ENCODE results near the gene RABGAP1L. TPM values are rescaled to one million over a fixed set of nuclear protein-coding genes. Genes with fewer than 3 reads are reported as not detected.

The RABGAP1L gene
- polyA plus RNA-seq, 3 donors, result 35.2 to 75.3 (median 63.3) TPM

GRCh38 chr1:175034775-175035174 is 875.5 kb downstream of the RABGAP1L start:
- Histone ChIP-seq H3K27ac (ENCODE audit: low read depth in 1 of 2, low read length in 2 of 2) (no peak overlapping the region), H3K9me3 (replicated peaks in 1 of 2; ENCODE audit: control insufficient read depth in 1 of 2, insufficient read depth in 1 of 2, low read length in 2 of 2) (no peaks in the 10 kb centered on the region), H3K36me3 (replicated peaks in 1 of 2; ENCODE audit: control insufficient read depth in 1 of 2, insufficient read depth in 2 of 2, low read length in 2 of 2) (no peaks in the 10 kb centered on the region), H4K20me1 (ENCODE audit: insufficient read depth, low read length) (no peaks in the 10 kb centered on the region), H3K4me2 (replicated peaks; ENCODE audit: extremely low read depth, low read length, poor library complexity, severe bottlenecking) (no peak overlapping the region), H3K27me3 (ENCODE audit: control insufficient read depth in 2 of 2, insufficient read depth in 2 of 2, low read length in 2 of 2) (no peaks in the 10 kb centered on the region), H3K9ac (ENCODE audit: insufficient read depth, low read length, poor library complexity, severe bottlenecking) (no peak overlapping the region), H2AFZ (ENCODE audit: insufficient read depth, low read depth, low read length, poor library complexity, severe bottlenecking) (no peak overlapping the region), H3K79me2 (ENCODE audit: insufficient read depth, low read length) (no peaks in the 10 kb centered on the region), H3K4me1 (ENCODE audit: control insufficient read depth in 1 of 2, insufficient read depth in 2 of 2, low read length in 2 of 2) (peaks cover 0 to 10% of the 10 kb centered on the region in 2 donors), H3K4me3 (replicated peaks in 1 of 3; ENCODE audit: low read depth in 2 of 3, low read length in 3 of 3) (no peak overlapping the region)
- no peak overlapping the region for H3K4me3 Mint-ChIP-seq
- no peak overlapping the region for H3K27ac Mint-ChIP-seq
- intact Hi-C loops (cut with micrococcal nuclease), result loop anchor here (5.0 to 10.0 kb wide), 5 partner anchors 88 to 290 kb away; no protein-coding TSS in a partner anchor
- H3K27me3 Mint-ChIP-seq (ENCODE audit: low read depth in 3 of 3), result peaks cover 0 to 3% (median 1%) of the 10 kb centered on the region in 3 donors
- peaks cover 0 to 2% (median 0%) of the 10 kb centered on the region in 7 donors for H3K9me3 Mint-ChIP-seq
- H3K36me3 Mint-ChIP-seq, result no peaks in the 10 kb centered on the region
- TF ChIP-seq CTCF (IDR thresholded peaks at IDR 0.05), result no peak
- H3K4me1 Mint-ChIP-seq, result peaks cover 22% of the 10 kb centered on the region
- no peak for DNase-seq
- WGBS (ENCODE audit: insufficient coverage), result no CpG with 5 or more reads among the region's 2 CpGs

- Histone ChIP-seq H3K27me3 (ENCODE audit: control insufficient read depth in 2 of 2, insufficient read depth in 2 of 2, low read length in 2 of 2) (no peaks in the 10 kb centered on the region), H3K4me2 (replicated peaks; ENCODE audit: extremely low read depth, low read length, poor library complexity, severe bottlenecking) (no peak overlapping the region), H3K79me2 (ENCODE audit: insufficient read depth, low read length) (no peaks in the 10 kb centered on the region), H3K27ac (ENCODE audit: low read depth in 1 of 2, low read length in 2 of 2) (no peak overlapping the region), H2AFZ (ENCODE audit: insufficient read depth, low read depth, low read length, poor library complexity, severe bottlenecking) (peak overlapping the region; percentile 36), H3K4me1 (ENCODE audit: control insufficient read depth in 1 of 2, insufficient read depth in 2 of 2, low read length in 2 of 2) (no peaks in the 10 kb centered on the region), H3K9me3 (replicated peaks in 1 of 2; ENCODE audit: control insufficient read depth in 1 of 2, insufficient read depth in 1 of 2, low read length in 2 of 2) (no peaks in the 10 kb centered on the region), H3K9ac (ENCODE audit: insufficient read depth, low read length, poor library complexity, severe bottlenecking) (no peak overlapping the region), H4K20me1 (ENCODE audit: insufficient read depth, low read length) (no peaks in the 10 kb centered on the region), H3K36me3 (replicated peaks in 1 of 2; ENCODE audit: control insufficient read depth in 1 of 2, insufficient read depth in 2 of 2, low read length in 2 of 2) (no peaks in the 10 kb centered on the region), H3K4me3 (replicated peaks in 1 of 3; ENCODE audit: low read depth in 2 of 3, low read length in 3 of 3) (no peak overlapping the region)
- Mint-ChIP-seq H3K9me3 (peaks cover 0 to 2% (median 0%) of the 10 kb centered on the region in 7 donors), H3K27me3 (ENCODE audit: low read depth in 3 of 3) (peaks cover 0 to 3% (median 1%) of the 10 kb centered on the region in 3 donors), H3K4me1 (peaks cover 14% of the 10 kb centered on the region), H3K27ac (no peak overlapping the region), H3K4me3 (no peak overlapping the region), H3K36me3 (no peaks in the 10 kb centered on the region)
- no peak for DNase-seq
- TF ChIP-seq CTCF (IDR thresholded peaks at IDR 0.05), result no peak
- 100% methylated on average over 3 of the region's 6 CpGs for WGBS (ENCODE audit: insufficient coverage)
- intact Hi-C loops (cut with micrococcal nuclease), result loop anchor here (5.0 to 10.0 kb wide), 3 partner anchors 91 to 289 kb away; no protein-coding TSS in a partner anchor
Measured at GRCh38 chr1:175035865-175036264, 876.5 kb downstream of the RABGAP1L start.

Measured in CD14-positive monocyte (primary cell).